CD4-positive, alpha-beta T cell treated with Interleukin-12 subunit alpha and Interleukin-12 subunit beta, for 1 hour (primary cell): ENCODE data around the gene C2CD2L.
"Not testable (repeated sequence)": the region's sequence is repeated elsewhere in the genome, so short reads cannot be mapped to it uniquely, and the experiment has no call there.

Source experiments
- DNase-seq: peaks from one replicate; pipeline ENCODE4 v3.0.0-alpha.2; 2020

Gene C2CD2L

GRCh38 chr11:119116235-119116594 is 9.1 kb downstream of the C2CD2L start:
- no peak for DNase-seq

GRCh38 chr11:119116601-119117000 is 9.5 kb downstream of the C2CD2L start:
- DNase-seq, result no peak

- DNase-seq, result no peak
These were observed 10.0 kb downstream of the C2CD2L start for GRCh38 chr11:119117004-119117706.

- no peak for DNase-seq
These were observed 11.1 kb downstream of the C2CD2L start for GRCh38 chr11:119118227-119118626.

- no peak for DNase-seq
These were observed 11.8 kb downstream of the C2CD2L start for GRCh38 chr11:119118946-119119345.

- DNase-seq, result no peak
These were observed 13.5 kb downstream of the C2CD2L start for GRCh38 chr11:119120639-119121007.

- DNase-seq, result peak; percentile 100
These were observed 14.1 kb downstream of the C2CD2L start, which contains the start of gene HINFP for GRCh38 chr11:119121008-119121810. Gene HINFP (plus strand): TSS chr11:119121580. CDS start chr11:119126945, 5,365 bp downstream.

- no peak for DNase-seq
These were observed 14.6 kb downstream of the C2CD2L start for GRCh38 chr11:119121811-119122124.

GRCh38 chr11:119125821-119126220 is 18.7 kb downstream of the C2CD2L start:
- DNase-seq, result no peak

- no peak for DNase-seq
These were observed 19.6 kb downstream of the C2CD2L start for GRCh38 chr11:119126675-119127268.

- no peak for DNase-seq
These were observed 23.5 kb downstream of the C2CD2L start for GRCh38 chr11:119130662-119131061.

GRCh38 chr11:119134389-119134978 is 27.3 kb downstream of the C2CD2L start:
- no peak for DNase-seq

GRCh38 chr11:119139276-119139675 is 32.1 kb downstream of the C2CD2L start:
- DNase-seq, result not testable (repeated sequence)

GRCh38 chr11:119144825-119145486 is 37.8 kb downstream of the C2CD2L start:
- DNase-seq, result peak; percentile 39

- DNase-seq, result no peak
These were observed 38.4 kb downstream of the C2CD2L start for GRCh38 chr11:119145551-119145950.

GRCh38 chr11:119147604-119148333 is 40.6 kb downstream of the C2CD2L start:
- DNase-seq, result no peak

GRCh38 chr11:119148720-119149017 is 41.5 kb downstream of the C2CD2L start:
- DNase-seq, result no peak

- DNase-seq, result peak; percentile 23
These were observed 42.1 kb downstream of the C2CD2L start, which contains the start of gene ABCG4 for GRCh38 chr11:119149018-119149785. Gene ABCG4 (plus strand): TSS chr11:119149052. CDS start chr11:119149966, 914 bp downstream.

- no peak for DNase-seq
These were observed 42.7 kb downstream of the C2CD2L start for GRCh38 chr11:119149786-119150275.

- DNase-seq, result no peak
These were observed 44.9 kb downstream of the C2CD2L start for GRCh38 chr11:119152043-119152442.

- DNase-seq, result no peak
These were observed 45.5 kb downstream of the C2CD2L start for GRCh38 chr11:119152604-119153003.
